PC-9 (cell line): ENCODE measurements around the gene RPL27.

ENCODE experiments used
- EZH2 ChIP-seq: fragments of 200-600 bp; sonication (generic); IDR thresholded peaks from 2 replicates; pipeline ENCODE4 v1.8.0; 2017; ENCODE audit warnings: antibody characterized with exemption, low read depth
- TF ChIP-seq, protein P1 (sequence below): fragments of 200-600 bp; sonication (generic); conservative IDR thresholded peaks from 2 replicates; pipeline ENCODE4 v1.6.1; 2017; ENCODE audit warnings: mixed run types, antibody characterized with exemption, mild to moderate bottlenecking, moderate library complexity

DNA sequence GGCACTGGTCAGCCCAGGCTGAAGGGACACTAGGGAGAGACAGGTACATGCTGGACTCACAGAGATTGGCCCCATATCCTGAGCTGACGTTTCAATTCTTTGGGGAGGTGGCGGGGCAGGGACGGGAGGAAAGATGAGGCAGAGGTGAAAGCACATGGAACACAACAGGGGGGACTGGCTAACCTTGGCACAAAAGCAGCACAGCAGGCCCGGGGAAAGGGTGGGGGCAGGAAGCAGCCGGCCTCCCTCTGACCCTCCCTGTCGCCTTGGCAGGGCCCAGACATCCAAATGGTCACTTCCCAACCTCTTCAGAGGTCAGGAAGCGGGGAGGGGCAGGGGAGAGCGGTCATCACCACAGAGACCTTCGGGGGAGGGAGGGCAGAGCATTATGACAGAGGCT is 17.4 kb downstream of the RPL27 start:
- TF ChIP-seq, protein P1, sequence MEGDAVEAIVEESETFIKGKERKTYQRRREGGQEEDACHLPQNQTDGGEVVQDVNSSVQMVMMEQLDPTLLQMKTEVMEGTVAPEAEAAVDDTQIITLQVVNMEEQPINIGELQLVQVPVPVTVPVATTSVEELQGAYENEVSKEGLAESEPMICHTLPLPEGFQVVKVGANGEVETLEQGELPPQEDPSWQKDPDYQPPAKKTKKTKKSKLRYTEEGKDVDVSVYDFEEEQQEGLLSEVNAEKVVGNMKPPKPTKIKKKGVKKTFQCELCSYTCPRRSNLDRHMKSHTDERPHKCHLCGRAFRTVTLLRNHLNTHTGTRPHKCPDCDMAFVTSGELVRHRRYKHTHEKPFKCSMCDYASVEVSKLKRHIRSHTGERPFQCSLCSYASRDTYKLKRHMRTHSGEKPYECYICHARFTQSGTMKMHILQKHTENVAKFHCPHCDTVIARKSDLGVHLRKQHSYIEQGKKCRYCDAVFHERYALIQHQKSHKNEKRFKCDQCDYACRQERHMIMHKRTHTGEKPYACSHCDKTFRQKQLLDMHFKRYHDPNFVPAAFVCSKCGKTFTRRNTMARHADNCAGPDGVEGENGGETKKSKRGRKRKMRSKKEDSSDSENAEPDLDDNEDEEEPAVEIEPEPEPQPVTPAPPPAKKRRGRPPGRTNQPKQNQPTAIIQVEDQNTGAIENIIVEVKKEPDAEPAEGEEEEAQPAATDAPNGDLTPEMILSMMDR: no peak
- no peak for TF ChIP-seq EZH2
